Activated CD4-positive, CD25-positive, alpha-beta regulatory T cell treated with anti-CD3 and anti-CD28 coated beads, Interleukin-2, amount 50 U/mL, for 72 hours (primary cell): ENCODE measurements around the gene ACP4.
"Not testable (repeated sequence)": the region's sequence is repeated elsewhere in the genome, so short reads cannot be mapped to it uniquely, and the experiment has no call there.

ENCODE experiments used
- DNase-seq: peaks from one replicate; pipeline ENCODE4 v3.0.0; 2021

Gene ACP4

GRCh38 chr19:50777830-50778303 lies 12.3 kb upstream of the ACP4 start:
- no peak for DNase-seq

- no peak for DNase-seq
Measured at GRCh38 chr19:50778906-50779430, 11.2 kb upstream of the ACP4 start.

DNA sequence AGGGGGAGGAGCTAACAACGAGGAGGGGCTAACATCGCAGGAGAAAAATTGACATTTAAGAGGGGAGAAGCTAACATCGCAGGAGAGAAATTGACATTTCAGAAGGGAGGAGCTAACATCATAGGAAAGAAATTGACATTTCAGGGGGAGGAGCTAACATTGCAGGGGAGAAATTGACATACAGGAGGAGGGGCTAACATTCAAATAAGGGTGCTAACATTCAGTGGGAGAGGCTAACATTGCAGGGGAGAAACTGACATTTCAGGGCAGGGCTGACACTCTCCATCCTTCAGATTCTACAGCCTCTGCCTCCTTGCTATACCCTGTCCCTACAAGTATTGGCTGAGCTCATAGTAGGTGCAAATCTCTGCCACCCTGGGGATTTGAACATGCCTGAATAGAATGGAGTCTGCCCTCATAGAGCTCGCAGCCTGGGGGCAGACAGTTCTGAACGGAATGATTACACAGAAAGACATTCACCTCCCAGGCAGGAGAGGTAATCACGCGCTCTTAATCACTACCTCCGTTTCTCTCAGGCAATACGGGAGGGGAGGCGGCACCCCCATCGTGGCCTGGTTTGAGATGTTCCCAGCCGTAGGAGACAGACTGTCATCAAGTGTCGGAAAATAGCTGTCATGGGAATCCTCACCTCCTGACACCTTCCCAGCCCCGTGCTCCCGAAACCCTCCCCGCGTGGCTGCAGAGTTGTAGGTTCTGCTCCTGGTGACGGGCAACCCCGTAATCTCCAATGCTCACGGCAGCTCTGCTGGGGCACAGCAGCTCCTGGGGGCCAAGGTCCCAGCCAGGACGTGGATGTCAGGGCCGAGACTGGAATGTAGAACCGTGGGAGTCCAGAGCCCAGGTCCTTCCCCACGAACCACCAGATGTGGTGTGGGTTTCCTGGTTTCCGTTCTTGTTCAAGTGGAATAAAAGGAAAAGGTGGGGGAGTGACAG lies 10.4 kb upstream of the ACP4 start:
- DNase-seq, result no peak

- no peak for DNase-seq
Measured at GRCh38 chr19:50780753-50781435, 9.3 kb upstream of the ACP4 start.

GRCh38 chr19:50783848-50784152 lies 6.4 kb upstream of the ACP4 start:
- not testable (repeated sequence) for DNase-seq

GRCh38 chr19:50784710-50785109 lies 5.5 kb upstream of the ACP4 start:
- DNase-seq, result no peak

- no peak for DNase-seq
Measured at GRCh38 chr19:50785329-50785728, 4.9 kb upstream of the ACP4 start.

- DNase-seq, result no peak
Measured at GRCh38 chr19:50790922-50791467, 780 bp downstream of the ACP4 start.

GRCh38 chr19:50791594-50792271 lies 1.5 kb downstream of the ACP4 start:
- DNase-seq, result no peak

DNA sequence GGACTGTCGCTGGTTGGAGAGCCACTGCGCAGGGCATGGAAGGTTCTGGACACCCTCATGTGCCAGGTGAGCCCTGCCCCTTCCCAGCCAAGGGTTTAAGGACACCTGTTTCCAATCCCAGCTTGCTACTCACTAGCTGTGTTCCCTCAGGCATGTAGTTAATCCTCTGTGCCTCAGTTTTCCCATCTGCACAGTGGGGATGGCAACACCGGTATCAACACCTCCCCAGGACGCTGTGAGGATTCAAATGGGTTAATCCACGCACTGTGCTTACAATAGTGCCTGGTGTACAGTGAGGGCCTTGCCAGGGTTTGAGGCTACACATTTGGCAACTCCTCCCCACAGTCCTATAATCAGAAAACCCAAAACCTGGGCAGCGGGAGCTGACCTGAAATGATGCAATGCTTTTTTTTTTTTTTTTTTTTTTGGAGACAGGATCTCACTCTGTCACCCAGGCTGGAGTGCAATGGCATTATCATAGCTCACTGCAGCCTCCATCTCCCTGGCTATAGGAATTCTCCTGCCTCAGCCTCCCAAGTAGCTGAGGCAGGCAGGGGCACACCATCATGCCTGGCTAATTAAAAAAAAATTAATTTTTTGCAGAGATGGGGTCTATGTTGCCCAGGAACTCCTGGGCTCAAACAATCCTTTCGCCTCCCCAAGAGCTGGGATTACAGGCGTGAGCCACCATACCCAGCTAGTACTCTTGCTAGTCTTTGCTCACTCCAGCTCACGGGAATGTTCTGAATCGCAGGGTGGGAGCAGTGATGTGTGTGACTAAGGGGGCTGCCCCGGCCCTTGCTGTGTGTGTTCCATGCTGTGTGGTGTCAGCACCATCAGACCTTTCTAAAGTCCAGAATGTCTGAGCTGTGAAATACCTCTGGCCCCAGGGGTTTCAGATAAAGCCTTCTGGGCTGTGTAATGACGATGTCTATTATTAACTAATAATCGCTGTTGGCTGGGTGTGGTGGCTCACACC lies 2.3 kb downstream of the ACP4 start:
- DNase-seq, result no peak

DNA sequence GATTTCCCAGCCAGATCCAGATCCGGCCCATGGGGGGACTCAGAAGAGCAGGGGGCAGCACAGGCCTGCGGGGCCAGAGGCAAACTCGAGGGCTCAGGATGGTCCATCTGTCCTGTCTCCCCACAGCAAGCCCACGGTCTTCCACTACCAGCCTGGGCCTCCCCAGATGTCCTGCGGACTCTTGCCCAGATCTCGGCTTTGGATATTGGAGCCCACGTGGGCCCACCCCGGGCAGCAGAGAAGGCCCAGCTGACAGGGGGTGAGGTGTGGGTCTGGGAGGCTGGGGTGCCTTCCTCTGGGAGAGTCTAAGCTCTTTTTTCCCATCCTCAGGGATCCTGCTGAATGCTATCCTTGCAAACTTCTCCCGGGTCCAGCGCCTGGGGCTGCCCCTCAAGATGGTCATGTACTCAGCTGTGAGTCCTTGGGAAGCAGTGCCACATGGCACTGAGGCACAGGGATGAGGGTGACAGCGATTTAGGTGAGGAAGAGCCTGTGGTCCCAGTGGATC lies 3.4 kb downstream of the ACP4 start:
- no peak for DNase-seq

DNA sequence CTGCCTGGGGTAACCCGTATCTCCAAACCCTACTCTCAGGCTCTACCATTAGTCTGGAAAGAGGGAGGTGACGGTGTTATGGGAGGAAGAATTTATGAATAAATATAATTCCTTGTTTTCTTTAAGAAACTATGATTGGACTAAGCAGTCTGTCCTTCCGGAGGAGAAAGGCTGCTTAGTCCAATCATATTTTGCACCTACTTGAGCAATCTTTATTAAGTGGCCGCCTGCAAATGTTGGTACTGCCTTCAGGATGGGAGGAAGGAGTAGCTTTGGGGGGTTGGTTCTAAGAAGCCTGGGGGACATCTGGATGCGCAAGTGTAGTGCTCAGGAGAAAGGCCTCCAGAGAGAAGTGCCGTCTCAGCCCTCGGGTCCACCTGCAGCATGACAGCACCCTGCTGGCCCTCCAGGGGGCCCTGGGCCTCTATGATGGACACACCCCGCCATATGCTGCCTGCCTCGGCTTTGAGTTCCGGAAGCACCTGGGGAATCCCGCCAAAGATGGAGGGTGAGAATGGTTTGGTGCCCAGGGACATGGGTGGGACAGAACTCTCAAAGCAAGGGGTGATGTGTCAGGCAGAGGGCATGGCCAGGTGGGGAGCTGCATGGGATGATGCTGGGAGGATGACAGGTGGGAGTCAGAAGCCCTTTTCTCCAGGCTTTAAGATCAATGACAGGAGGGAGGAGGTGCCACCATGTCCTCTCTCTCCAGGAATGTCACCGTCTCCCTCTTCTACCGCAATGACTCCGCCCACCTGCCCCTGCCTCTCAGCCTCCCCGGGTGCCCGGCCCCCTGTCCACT lies 4.1 kb downstream of the ACP4 start:
- no peak for DNase-seq

DNA sequence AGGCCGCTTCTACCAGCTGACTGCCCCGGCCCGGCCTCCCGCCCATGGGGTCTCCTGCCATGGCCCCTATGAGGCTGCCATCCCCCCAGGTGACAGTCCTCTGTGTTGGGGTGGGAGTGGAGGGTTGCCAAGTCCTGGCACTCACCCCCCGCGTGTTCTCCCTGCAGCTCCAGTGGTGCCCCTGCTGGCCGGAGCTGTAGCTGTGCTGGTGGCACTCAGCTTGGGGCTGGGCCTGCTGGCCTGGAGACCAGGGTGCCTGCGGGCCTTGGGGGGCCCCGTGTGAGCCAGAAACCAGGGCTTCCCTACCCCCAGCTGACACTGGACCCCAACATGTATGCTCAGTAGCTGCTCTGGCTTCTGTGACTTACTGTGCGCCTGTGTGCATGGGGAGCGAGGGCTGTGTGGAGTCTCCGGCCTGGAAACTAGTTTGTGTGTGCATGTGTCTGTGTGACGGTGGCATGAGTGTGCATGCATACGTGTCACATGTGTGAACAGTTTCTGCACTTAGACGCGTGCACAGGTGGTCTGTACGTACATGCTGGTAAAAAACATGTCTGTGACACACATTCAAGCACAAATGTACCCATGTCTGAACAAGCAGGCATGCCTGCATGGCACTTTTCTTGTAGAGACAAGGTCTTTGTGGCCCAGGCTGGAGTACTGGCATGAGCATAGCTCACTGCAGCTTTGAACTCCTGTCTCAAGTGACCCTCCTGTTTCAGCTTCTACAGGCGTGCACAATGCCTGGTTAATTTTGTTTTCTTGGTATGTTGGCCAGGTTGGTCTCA lies 4.9 kb downstream of the ACP4 start:
- no peak for DNase-seq

DNA sequence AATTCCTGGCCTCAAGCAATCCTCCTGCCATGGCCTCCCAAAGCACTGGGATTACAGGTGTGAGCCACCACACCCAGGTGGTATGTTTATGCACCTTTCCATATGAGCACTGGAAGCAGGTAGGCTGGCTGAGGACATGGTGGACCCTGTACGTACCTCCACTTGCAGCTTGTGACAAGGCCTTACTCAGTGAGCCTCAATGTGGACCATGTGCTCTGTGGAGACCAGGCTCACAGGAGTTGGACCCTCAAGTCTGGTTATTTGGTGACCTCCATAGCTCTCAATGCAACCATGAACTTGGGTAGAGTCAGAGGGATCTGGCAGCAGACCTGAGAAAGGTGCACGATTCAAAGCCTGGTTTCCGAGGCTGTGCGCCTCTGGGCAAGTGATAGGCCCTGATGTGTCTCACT lies 5.5 kb downstream of the ACP4 start:
- no peak for DNase-seq

DNA sequence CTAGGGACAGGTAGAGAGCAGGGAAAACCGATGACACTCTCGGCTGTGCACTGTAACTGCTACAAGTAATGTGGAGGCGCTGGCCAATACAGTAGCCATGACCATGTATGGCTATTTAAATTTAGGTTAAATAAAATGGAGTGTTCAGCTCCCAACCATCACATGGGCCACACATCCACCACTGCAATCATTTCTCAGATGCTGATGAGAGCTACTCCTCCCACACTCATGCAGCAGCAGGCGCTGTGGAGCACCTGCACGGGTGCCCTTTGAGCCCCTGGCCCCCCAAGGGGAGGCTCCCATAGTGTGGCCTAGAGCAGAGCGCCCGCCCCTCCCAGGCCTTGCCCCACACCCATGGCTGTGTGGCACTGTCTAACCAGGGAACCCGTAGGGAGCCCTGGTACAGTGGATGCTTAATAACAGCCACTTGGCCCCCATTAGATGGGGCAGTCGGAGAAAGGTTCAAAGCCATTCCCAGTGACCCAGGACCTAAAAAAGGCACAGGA lies 6.0 kb downstream of the ACP4 start:
- DNase-seq, result no peak

DNA sequence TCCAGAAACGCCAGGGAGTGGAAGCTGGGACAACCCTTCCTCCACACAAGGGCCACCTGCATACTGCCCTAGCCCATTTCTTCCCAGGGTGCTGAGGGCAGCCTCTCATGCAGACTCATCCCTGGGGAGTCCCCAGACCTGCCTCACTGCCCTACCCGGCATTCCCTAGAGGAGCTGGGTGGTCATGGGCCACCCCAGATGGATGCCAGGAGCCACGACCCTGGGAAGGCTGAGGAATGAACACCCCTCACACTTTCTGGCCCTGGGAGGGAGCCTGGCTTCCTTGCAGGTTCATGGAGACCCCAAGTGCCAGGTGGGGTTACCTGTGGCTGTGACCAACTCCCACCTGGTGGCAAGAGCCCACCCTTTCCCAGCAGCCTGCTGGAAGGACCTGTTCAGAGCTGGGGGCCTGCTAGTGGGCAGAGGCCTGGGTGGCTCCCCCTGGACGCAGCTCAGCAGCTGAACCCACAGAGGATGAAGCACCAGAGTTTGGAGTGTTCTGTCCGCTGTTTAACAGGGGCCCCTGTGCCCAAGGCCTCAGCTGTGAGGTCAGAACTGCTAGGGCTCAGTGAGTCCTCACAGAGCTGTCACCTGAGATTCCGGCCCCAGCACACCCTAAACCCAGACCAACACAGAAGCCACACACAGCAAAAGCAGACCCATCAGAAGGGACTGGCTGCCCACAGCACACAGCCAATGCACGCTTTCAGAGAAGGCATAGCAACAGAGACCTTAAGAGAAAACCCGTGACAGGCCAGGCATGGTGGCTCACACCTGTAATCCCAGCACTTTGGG lies 6.6 kb downstream of the ACP4 start:
- DNase-seq, result no peak

GRCh38 chr19:50797429-50797780 lies 7.2 kb downstream of the ACP4 start:
- no peak for DNase-seq

DNA sequence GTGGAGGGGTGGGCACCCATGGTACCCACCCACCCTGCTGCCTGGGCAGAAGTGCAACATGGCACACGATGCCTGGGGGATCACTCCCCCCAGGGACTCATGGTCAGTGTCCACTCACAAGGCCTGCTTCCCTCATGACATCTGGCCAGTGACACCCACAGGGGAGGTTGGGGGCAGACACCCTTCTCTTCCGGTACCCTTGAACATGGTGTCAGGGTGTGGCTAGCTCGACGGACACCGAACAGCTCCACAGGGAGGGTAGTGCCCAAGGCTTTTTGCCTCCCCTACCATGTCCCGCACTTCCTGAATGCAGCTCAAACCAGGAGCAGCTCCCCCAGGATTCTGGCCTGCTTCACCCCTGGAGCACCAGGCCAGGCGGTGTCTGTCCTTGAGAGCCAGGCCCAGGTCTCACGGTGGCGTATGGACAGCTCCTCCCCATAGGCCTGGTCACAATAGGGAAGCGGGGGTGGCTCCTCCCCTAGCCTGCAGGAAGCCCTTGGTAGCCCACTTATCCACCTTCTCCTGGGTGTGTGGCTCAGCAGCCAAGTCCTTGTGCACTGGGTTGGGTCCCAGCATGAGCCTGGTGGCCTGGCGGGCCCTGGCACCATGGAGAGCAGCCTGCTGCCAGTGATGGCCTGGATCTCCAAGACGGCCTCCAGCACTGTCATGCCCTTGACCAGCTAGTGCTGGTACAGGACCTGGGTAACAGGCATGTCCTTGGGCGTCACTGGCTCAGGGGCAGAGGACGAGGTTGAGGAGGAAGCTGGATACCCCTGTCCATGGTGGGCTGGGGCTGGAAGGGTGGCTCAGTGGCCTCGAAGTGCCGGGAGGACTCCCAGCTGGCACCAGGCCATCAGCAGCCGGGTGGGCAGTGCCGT lies 7.8 kb downstream of the ACP4 start:
- no peak for DNase-seq
